Panc1 (cell line): ENCODE data around the gene ANKMY1. TPM values are rescaled to one million over a fixed set of nuclear protein-coding genes. Genes with fewer than 3 reads are reported as not detected.

ENCODE experiments used
- ATAC-seq: fragments of 200-7000 bp; cut with Tn5 transposase; 2 replicates; pipeline ENCODE4 v1.9.1; 2020; ENCODE audit warnings: mild to moderate bottlenecking, moderate library complexity
- BruUV-seq: library from RNA; stranded (reverse); fragments of 400-500 nt; replicated peaks from 2 replicates; lab custom pipeline; 2021; lab: Mats Ljungman, UMichigan
- CTCF ChIA-PET: fragments of 300-600 bp; sonication (Branson Sonifier 250); formaldehyde crosslinking; loops from one replicate; lab custom pipeline; 2022; ENCODE audit warnings: antibody characterized with exemption; lab: Charles Lee
- POLR2A ChIA-PET: fragments of 300-600 bp; sonication (Branson Sonifier 250); formaldehyde crosslinking; loops from one replicate; lab custom pipeline; 2022; ENCODE audit warnings: antibody characterized with exemption; lab: Charles Lee
- DNase-seq: peaks from one replicate; pipeline ENCODE4 v3.0.0-alpha.2; 2010; ENCODE audit warnings: low read depth, low spot score
- H3K27ac ChIP-seq: 2 replicates; pipeline ENCODE4 v1.5.1; 2011; ENCODE audit warnings: mild to moderate bottlenecking, low read length, inconsistent platforms
- H3K27me3 ChIP-seq: fragments of 200-500 bp; sonication (Bioruptor generic); 2 replicates; pipeline ENCODE4 v1.6.0; 2014; ENCODE audit warnings: low read length, inconsistent platforms; ENCODE audit not compliant: control insufficient read depth, insufficient read depth
- H3K36me3 ChIP-seq: fragments of 200-500 bp; sonication (Bioruptor generic); 2 replicates; pipeline ENCODE4 v1.5.1; 2014; ENCODE audit warnings: inconsistent platforms, mild to moderate bottlenecking, low read length, moderate library complexity; ENCODE audit not compliant: control insufficient read depth, insufficient read depth
- H3K4me1 ChIP-seq: 2 replicates; pipeline ENCODE4 v1.5.1; 2011; ENCODE audit warnings: inconsistent platforms, mild to moderate bottlenecking, low read length, moderate library complexity; ENCODE audit not compliant: control insufficient read depth, insufficient read depth
- H3K4me3 ChIP-seq, 2 experiments: 2 replicates each; pipeline ENCODE4 v1.5.1; 2011 to 2012; ENCODE audit warnings: low read depth in 2 of 2, low read length in 2 of 2, mild to moderate bottlenecking in 2 of 2, inconsistent platforms in 1 of 2, moderate library complexity in 1 of 2
- H3K9me3 ChIP-seq: fragments of 200-500 bp; sonication (Bioruptor generic); 2 replicates; pipeline ENCODE4 v1.5.1; 2014; ENCODE audit warnings: low read depth, mild to moderate bottlenecking, inconsistent platforms, low read length, moderate library complexity; ENCODE audit not compliant: control insufficient read depth, insufficient read depth
- POLR2AphosphoS5 ChIP-seq: IDR thresholded peaks from 2 replicates; pipeline ENCODE4 v1.6.1; 2012; ENCODE audit warnings: mild to moderate bottlenecking, low read depth, low read length, moderate library complexity
- SIN3A ChIP-seq: IDR thresholded peaks from 2 replicates; pipeline ENCODE4 v1.6.1; 2012; ENCODE audit warnings: low read depth, mild to moderate bottlenecking, low read length, moderate library complexity, borderline replicate concordance; ENCODE audit not compliant: insufficient read depth
- TCF7L2 ChIP-seq: IDR thresholded peaks from 2 replicates; pipeline ENCODE4 v1.6.1; 2011; ENCODE audit warnings: mild to moderate bottlenecking, low read depth, low read length, inconsistent platforms
- in situ Hi-C: cut with HindIII; loops from 2 replicates; pipeline ENCODE4 v1.10.0; 2016; ENCODE audit warnings: low sequenced_read_pairs, low pct_unique_long_range_greater_than_20kb
- intact Hi-C: fragments of 100-400 bp; cut with micrococcal nuclease; formaldehyde crosslinking; loops from one replicate; pipeline ENCODE4 v1.10.0; 2022; ENCODE audit not compliant: unreplicated experiment
- total RNA-seq: library from RNA; stranded (reverse); gene quantifications from one replicate; pipeline ENCODE4 v1.2.1, GENCODE V29; 2021; ENCODE audit not compliant: unreplicated experiment
- TF ChIP-seq, protein P1 (sequence below), 2 experiments: IDR thresholded peaks; 2 replicates each; pipeline ENCODE4 v1.6.1; 2011 to 2012; ENCODE audit warnings: low read depth in 2 of 2, control low read depth in 1 of 2, low read length in 1 of 2, mild to moderate bottlenecking in 1 of 2, moderate library complexity in 1 of 2; ENCODE audit not compliant: insufficient read depth in 1 of 2
- TF ChIP-seq, protein P2 (sequence below): fragments of 450-650 bp; IDR thresholded peaks from 2 replicates; pipeline ENCODE4 v1.5.1; 2017; ENCODE audit warnings: mild to moderate bottlenecking

ANKMY1 gene
- total RNA-seq, 1 experiment from 2014 or later: 19.5 TPM

DNA sequence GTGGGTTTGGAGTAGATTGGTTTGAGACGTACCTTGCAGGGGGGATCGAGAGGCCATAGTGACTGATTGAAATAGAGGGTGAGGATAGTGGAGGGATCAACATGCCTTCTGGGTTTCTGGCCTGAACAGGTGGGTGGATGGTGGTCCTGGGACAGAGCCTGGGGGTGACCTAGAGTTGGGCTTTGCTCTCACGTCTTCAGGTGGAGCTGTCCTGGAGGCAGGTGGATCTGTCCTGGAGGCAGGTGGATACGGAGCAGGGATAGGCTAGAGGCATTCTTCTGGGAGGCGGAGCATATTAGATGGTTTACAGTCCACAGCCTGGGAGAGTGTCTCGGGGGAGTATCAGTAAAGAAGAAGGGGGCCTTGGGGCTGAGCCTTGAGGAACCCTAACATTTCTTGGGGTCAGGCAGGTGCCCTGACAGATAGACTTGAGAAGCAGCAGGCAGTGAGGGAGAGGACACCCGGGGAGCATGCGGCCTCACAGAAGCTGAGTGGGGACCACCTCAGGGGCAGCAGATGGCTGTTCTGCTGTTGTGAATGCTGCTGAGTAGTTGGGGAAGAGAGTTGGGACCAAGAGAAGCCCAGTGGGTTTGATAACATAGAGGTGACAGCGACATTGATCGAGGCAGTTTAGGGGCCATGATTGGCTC, 30.3 kb upstream of the ANKMY1 start:
- H3K36me3 ChIP-seq: peaks cover 5% of the 10 kb centered on the region; the same call in 1 of the 2 replicates
- DNase-seq (no peak), ATAC-seq (no peak)
- TF ChIP-seq, protein P1, sequence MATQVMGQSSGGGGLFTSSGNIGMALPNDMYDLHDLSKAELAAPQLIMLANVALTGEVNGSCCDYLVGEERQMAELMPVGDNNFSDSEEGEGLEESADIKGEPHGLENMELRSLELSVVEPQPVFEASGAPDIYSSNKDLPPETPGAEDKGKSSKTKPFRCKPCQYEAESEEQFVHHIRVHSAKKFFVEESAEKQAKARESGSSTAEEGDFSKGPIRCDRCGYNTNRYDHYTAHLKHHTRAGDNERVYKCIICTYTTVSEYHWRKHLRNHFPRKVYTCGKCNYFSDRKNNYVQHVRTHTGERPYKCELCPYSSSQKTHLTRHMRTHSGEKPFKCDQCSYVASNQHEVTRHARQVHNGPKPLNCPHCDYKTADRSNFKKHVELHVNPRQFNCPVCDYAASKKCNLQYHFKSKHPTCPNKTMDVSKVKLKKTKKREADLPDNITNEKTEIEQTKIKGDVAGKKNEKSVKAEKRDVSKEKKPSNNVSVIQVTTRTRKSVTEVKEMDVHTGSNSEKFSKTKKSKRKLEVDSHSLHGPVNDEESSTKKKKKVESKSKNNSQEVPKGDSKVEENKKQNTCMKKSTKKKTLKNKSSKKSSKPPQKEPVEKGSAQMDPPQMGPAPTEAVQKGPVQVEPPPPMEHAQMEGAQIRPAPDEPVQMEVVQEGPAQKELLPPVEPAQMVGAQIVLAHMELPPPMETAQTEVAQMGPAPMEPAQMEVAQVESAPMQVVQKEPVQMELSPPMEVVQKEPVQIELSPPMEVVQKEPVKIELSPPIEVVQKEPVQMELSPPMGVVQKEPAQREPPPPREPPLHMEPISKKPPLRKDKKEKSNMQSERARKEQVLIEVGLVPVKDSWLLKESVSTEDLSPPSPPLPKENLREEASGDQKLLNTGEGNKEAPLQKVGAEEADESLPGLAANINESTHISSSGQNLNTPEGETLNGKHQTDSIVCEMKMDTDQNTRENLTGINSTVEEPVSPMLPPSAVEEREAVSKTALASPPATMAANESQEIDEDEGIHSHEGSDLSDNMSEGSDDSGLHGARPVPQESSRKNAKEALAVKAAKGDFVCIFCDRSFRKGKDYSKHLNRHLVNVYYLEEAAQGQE (IDR thresholded peaks at IDR 0.05; ENCODE audit: insufficient read depth in 1 of 2, low read depth in 2 of 2, low read length in 1 of 2): no peak
- TF ChIP-seq POLR2AphosphoS5 (no peak), SIN3A (no peak), TCF7L2 (no peak)
- TF ChIP-seq, protein P2, sequence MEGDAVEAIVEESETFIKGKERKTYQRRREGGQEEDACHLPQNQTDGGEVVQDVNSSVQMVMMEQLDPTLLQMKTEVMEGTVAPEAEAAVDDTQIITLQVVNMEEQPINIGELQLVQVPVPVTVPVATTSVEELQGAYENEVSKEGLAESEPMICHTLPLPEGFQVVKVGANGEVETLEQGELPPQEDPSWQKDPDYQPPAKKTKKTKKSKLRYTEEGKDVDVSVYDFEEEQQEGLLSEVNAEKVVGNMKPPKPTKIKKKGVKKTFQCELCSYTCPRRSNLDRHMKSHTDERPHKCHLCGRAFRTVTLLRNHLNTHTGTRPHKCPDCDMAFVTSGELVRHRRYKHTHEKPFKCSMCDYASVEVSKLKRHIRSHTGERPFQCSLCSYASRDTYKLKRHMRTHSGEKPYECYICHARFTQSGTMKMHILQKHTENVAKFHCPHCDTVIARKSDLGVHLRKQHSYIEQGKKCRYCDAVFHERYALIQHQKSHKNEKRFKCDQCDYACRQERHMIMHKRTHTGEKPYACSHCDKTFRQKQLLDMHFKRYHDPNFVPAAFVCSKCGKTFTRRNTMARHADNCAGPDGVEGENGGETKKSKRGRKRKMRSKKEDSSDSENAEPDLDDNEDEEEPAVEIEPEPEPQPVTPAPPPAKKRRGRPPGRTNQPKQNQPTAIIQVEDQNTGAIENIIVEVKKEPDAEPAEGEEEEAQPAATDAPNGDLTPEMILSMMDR: no peak
- CTCF ChIA-PET: no interaction called here
- POLR2A ChIA-PET: interaction anchor here (0.6 to 0.7 kb wide), 2 partner anchors 132 to 521 kb away, joined by 3 to 9 read pairs; no protein-coding TSS in a partner anchor
- intact Hi-C loops (no loop called here), in situ Hi-C loops (no loop called here)
- no peaks in the 10 kb centered on the region for H3K27me3 ChIP-seq
- TSS peak; percentile 87 for BruUV-seq
- H3K4me1 ChIP-seq: peaks cover 27% of the 10 kb centered on the region
- H3K4me3 ChIP-seq: peak overlapping the region; percentile 98 to 100
- no peaks in the 10 kb centered on the region for H3K9me3 ChIP-seq
- H3K27ac ChIP-seq: no peak overlapping the region

GRCh38 chr2:240586919-240587800, 29.4 kb upstream of the ANKMY1 start:
- intact Hi-C loops: no loop called here
- in situ Hi-C loops: no loop called here
- TF ChIP-seq SIN3A (peak; percentile 25; the same call in 1 of the 2 replicates), POLR2AphosphoS5 (no peak)
- Histone ChIP-seq H3K9me3 (no peaks in the 10 kb centered on the region; the same call in 1 of the 2 replicates), H3K36me3 (peaks cover 5% of the 10 kb centered on the region; the same call in 1 of the 2 replicates), H3K4me1 (peaks cover 30% of the 10 kb centered on the region), H3K27me3 (no peaks in the 10 kb centered on the region), H3K27ac (peak overlapping the region; percentile 84), H3K4me3 (peak overlapping the region; percentile 98 to 100)
- POLR2A ChIA-PET: interaction anchor here (0.6 kb wide), 2 partner anchors 29 to 522 kb away, joined by 4 to 9 read pairs; partner anchors contain the start of gene ANKMY1
- BruUV-seq: no TSS peak
- DNase-seq: no peak
- CTCF ChIA-PET: interaction anchor here (0.6 to 0.9 kb wide), 2 partner anchors 22 to 728 kb away, joined by 4 to 9 read pairs; partner anchors contain the start of genes HDLBP and SEPTIN2
- peak; percentile 44 for ATAC-seq
